ENCODE results near the gene PLEKHA3. TPM values are rescaled to one million over a fixed set of nuclear protein-coding genes. Genes with fewer than 3 reads are reported as not detected.

The PLEKHA3 gene
- total and polyA plus RNA-seq, 5 donors from 2014 or later = 26.4 to 39.0 (median 28.2) TPM

- H3K4me1 ChIP-seq (ENCODE audit: control insufficient read depth, insufficient read depth, low read length, poor library complexity, severe bottlenecking) = peaks cover 11% of the 10 kb centered on the region
- no peaks in the 10 kb centered on the region for H3K9me3 ChIP-seq (ENCODE audit: control insufficient read depth in 2 of 2, low read length in 2 of 2)
- no peak overlapping the region for H3K4me3 ChIP-seq (ENCODE audit: low read depth, low read length)
- H3K36me3 ChIP-seq (ENCODE audit: control insufficient read depth, insufficient read depth, low read length) = peaks cover 19% of the 10 kb centered on the region
- H3K4me1 Mint-ChIP-seq = peaks cover 12 to 18% (median 14%) of the 10 kb centered on the region in 4 donors
- DNase-seq (no peak), ATAC-seq (ENCODE audit: low read depth in 2 of 2) (no peak)
- H3K27ac Mint-ChIP-seq = no peak overlapping the region
- peaks cover 9% of the 10 kb centered on the region for H3K36me3 Mint-ChIP-seq
- H3K27me3 Mint-ChIP-seq = no peaks in the 10 kb centered on the region
- H3K9me3 Mint-ChIP-seq = peaks cover 0 to 1% (median 0%) of the 10 kb centered on the region in 7 donors
- H3K27ac ChIP-seq (ENCODE audit: insufficient read depth, low read length, poor library complexity, severe bottlenecking) = no peak overlapping the region
- H3K4me3 Mint-ChIP-seq = no peak overlapping the region
- H3K27me3 ChIP-seq (ENCODE audit: control insufficient read depth, insufficient read depth, low read length) = no peaks in the 10 kb centered on the region
Observed at GRCh38 chr2:178512484-178512883, 32.2 kb downstream of the PLEKHA3 start.

GRCh38 chr2:178513876-178514275 is 33.6 kb downstream of the PLEKHA3 start:
- H3K36me3 Mint-ChIP-seq = peaks cover 9% of the 10 kb centered on the region

GRCh38 chr2:178514664-178515063 is 34.4 kb downstream of the PLEKHA3 start:
- Mint-ChIP-seq H3K27me3 (no peaks in the 10 kb centered on the region), H3K27ac (peak overlapping the region in 1 of 3 donors; percentile 53), H3K4me3 (no peak overlapping the region), H3K36me3 (peaks cover 6% of the 10 kb centered on the region), H3K9me3 (peaks cover 0 to 1% (median 0%) of the 10 kb centered on the region in 7 donors), H3K4me1 (peaks cover 12 to 18% (median 15%) of the 10 kb centered on the region in 4 donors)
- DNase-seq (peak in 1 of 3 donors; percentile 70), ATAC-seq (ENCODE audit: low read depth in 2 of 2) (peak; percentile 47 to 58)
- Histone ChIP-seq H3K36me3 (ENCODE audit: control insufficient read depth, insufficient read depth, low read length) (peaks cover 12% of the 10 kb centered on the region), H3K4me1 (ENCODE audit: control insufficient read depth, insufficient read depth, low read length, poor library complexity, severe bottlenecking) (peaks cover 11% of the 10 kb centered on the region), H3K9me3 (ENCODE audit: control insufficient read depth in 2 of 2, low read length in 2 of 2) (no peaks in the 10 kb centered on the region), H3K4me3 (ENCODE audit: low read depth, low read length) (no peak overlapping the region), H3K27ac (ENCODE audit: insufficient read depth, low read length, poor library complexity, severe bottlenecking) (no peak overlapping the region), H3K27me3 (ENCODE audit: control insufficient read depth, insufficient read depth, low read length) (no peaks in the 10 kb centered on the region)

More at GRCh38 chr2:178513876-178514275, 33.6 kb downstream of the PLEKHA3 start:
- Mint-ChIP-seq H3K27me3 (no peaks in the 10 kb centered on the region), H3K27ac (no peak overlapping the region), H3K9me3 (peaks cover 0 to 1% (median 0%) of the 10 kb centered on the region in 7 donors), H3K4me3 (no peak overlapping the region), H3K4me1 (peaks cover 12 to 16% (median 14%) of the 10 kb centered on the region in 4 donors)
- Histone ChIP-seq H3K9me3 (ENCODE audit: control insufficient read depth in 2 of 2, low read length in 2 of 2) (no peaks in the 10 kb centered on the region), H3K4me1 (ENCODE audit: control insufficient read depth, insufficient read depth, low read length, poor library complexity, severe bottlenecking) (peaks cover 11% of the 10 kb centered on the region), H3K36me3 (ENCODE audit: control insufficient read depth, insufficient read depth, low read length) (peaks cover 17% of the 10 kb centered on the region), H3K4me3 (ENCODE audit: low read depth, low read length) (no peak overlapping the region), H3K27ac (ENCODE audit: insufficient read depth, low read length, poor library complexity, severe bottlenecking) (no peak overlapping the region), H3K27me3 (ENCODE audit: control insufficient read depth, insufficient read depth, low read length) (no peaks in the 10 kb centered on the region)
- ATAC-seq (ENCODE audit: low read depth in 2 of 2) = no peak
- DNase-seq = no peak

- no peak overlapping the region for H3K4me3 ChIP-seq (ENCODE audit: low read depth, low read length)
- Mint-ChIP-seq H3K36me3 (no peaks in the 10 kb centered on the region), H3K27ac (no peak overlapping the region), H3K9me3 (peaks cover 0 to 3% (median 0%) of the 10 kb centered on the region in 7 donors), H3K27me3 (no peaks in the 10 kb centered on the region), H3K4me3 (no peak overlapping the region), H3K4me1 (peaks cover 18 to 39% (median 25%) of the 10 kb centered on the region in 4 donors)
- H3K36me3 ChIP-seq (ENCODE audit: control insufficient read depth, insufficient read depth, low read length) = peaks cover 3% of the 10 kb centered on the region
- no peak overlapping the region for H3K27ac ChIP-seq (ENCODE audit: insufficient read depth, low read length, poor library complexity, severe bottlenecking)
- DNase-seq = no peak
- no peak for ATAC-seq (ENCODE audit: low read depth in 2 of 2)
- H3K27me3 ChIP-seq (ENCODE audit: control insufficient read depth, insufficient read depth, low read length) = no peaks in the 10 kb centered on the region
- H3K9me3 ChIP-seq (ENCODE audit: control insufficient read depth in 2 of 2, low read length in 2 of 2) = no peaks in the 10 kb centered on the region
- peaks cover 11% of the 10 kb centered on the region for H3K4me1 ChIP-seq (ENCODE audit: control insufficient read depth, insufficient read depth, low read length, poor library complexity, severe bottlenecking)
Observed at GRCh38 chr2:178517496-178517895, 37.2 kb downstream of the PLEKHA3 start.

GRCh38 chr2:178521304-178522150 is 41.3 kb downstream of the PLEKHA3 start:
- Mint-ChIP-seq H3K4me3 (peak overlapping the region; percentile 8 to 58 (median 34)), H3K4me1 (peaks cover 18 to 58% (median 32%) of the 10 kb centered on the region in 4 donors), H3K27me3 (no peaks in the 10 kb centered on the region), H3K36me3 (peaks cover 5% of the 10 kb centered on the region), H3K9me3 (peaks cover 0 to 3% (median 0%) of the 10 kb centered on the region in 7 donors), H3K27ac (peak overlapping the region in 2 of 3 donors; percentile 31 to 77)
- H3K9me3 ChIP-seq (ENCODE audit: control insufficient read depth in 2 of 2, low read length in 2 of 2) = no peaks in the 10 kb centered on the region
- peaks cover 12% of the 10 kb centered on the region for H3K4me1 ChIP-seq (ENCODE audit: control insufficient read depth, insufficient read depth, low read length, poor library complexity, severe bottlenecking)
- H3K27me3 ChIP-seq (ENCODE audit: control insufficient read depth, insufficient read depth, low read length) = no peaks in the 10 kb centered on the region
- H3K36me3 ChIP-seq (ENCODE audit: control insufficient read depth, insufficient read depth, low read length) = peaks cover under 1% of the 10 kb centered on the region
- peak overlapping the region; percentile 45 for H3K4me3 ChIP-seq (ENCODE audit: low read depth, low read length)
- peak overlapping the region; percentile 50 for H3K27ac ChIP-seq (ENCODE audit: insufficient read depth, low read length, poor library complexity, severe bottlenecking)
- DNase-seq (peak in 2 of 3 donors; percentile 8 to 45), ATAC-seq (ENCODE audit: low read depth in 2 of 2) (no peak)

GRCh38 chr2:178522950-178523595 is 42.8 kb downstream of the PLEKHA3 start:
- peak overlapping the region; percentile 82 to 95 (median 93) for H3K4me3 Mint-ChIP-seq
- H3K27ac Mint-ChIP-seq = peak overlapping the region; percentile 84 to 95 (median 92)
- DNase-seq (peak; percentile 71 to 91 (median 82)), ATAC-seq (ENCODE audit: low read depth in 2 of 2) (peak; percentile 95 to 98)
- H3K9me3 ChIP-seq (ENCODE audit: control insufficient read depth in 2 of 2, low read length in 2 of 2) = no peaks in the 10 kb centered on the region
- H3K4me3 ChIP-seq (ENCODE audit: low read depth, low read length) = peak overlapping the region; percentile 95
- H3K27ac ChIP-seq (ENCODE audit: insufficient read depth, low read length, poor library complexity, severe bottlenecking) = peak overlapping the region; percentile 67
- peaks cover 18 to 65% (median 39%) of the 10 kb centered on the region in 4 donors for H3K4me1 Mint-ChIP-seq
- H3K9me3 Mint-ChIP-seq = peaks cover 0 to 3% (median 0%) of the 10 kb centered on the region in 7 donors
- H3K4me1 ChIP-seq (ENCODE audit: control insufficient read depth, insufficient read depth, low read length, poor library complexity, severe bottlenecking) = peaks cover 12% of the 10 kb centered on the region
- no peaks in the 10 kb centered on the region for H3K27me3 ChIP-seq (ENCODE audit: control insufficient read depth, insufficient read depth, low read length)
- no peaks in the 10 kb centered on the region for H3K27me3 Mint-ChIP-seq
- peaks cover 16% of the 10 kb centered on the region for H3K36me3 Mint-ChIP-seq
- peaks cover 10% of the 10 kb centered on the region for H3K36me3 ChIP-seq (ENCODE audit: control insufficient read depth, insufficient read depth, low read length)

GRCh38 chr2:178523596-178524134 is 43.4 kb downstream of the PLEKHA3 start:
- Mint-ChIP-seq H3K4me1 (peaks cover 18 to 68% (median 42%) of the 10 kb centered on the region in 4 donors), H3K9me3 (peaks cover 0 to 5% (median 0%) of the 10 kb centered on the region in 7 donors), H3K4me3 (peak overlapping the region; percentile 82 to 95 (median 93)), H3K36me3 (peaks cover 22% of the 10 kb centered on the region), H3K27ac (peak overlapping the region; percentile 84 to 95 (median 92)), H3K27me3 (no peaks in the 10 kb centered on the region)
- DNase-seq (no peak), ATAC-seq (ENCODE audit: low read depth in 2 of 2) (no peak)
- H3K27ac ChIP-seq (ENCODE audit: insufficient read depth, low read length, poor library complexity, severe bottlenecking) = peak overlapping the region; percentile 67
- peak overlapping the region; percentile 95 for H3K4me3 ChIP-seq (ENCODE audit: low read depth, low read length)
- H3K36me3 ChIP-seq (ENCODE audit: control insufficient read depth, insufficient read depth, low read length) = peaks cover 16% of the 10 kb centered on the region
- no peaks in the 10 kb centered on the region for H3K9me3 ChIP-seq (ENCODE audit: control insufficient read depth in 2 of 2, low read length in 2 of 2)
- peaks cover 12% of the 10 kb centered on the region for H3K4me1 ChIP-seq (ENCODE audit: control insufficient read depth, insufficient read depth, low read length, poor library complexity, severe bottlenecking)
- H3K27me3 ChIP-seq (ENCODE audit: control insufficient read depth, insufficient read depth, low read length) = no peaks in the 10 kb centered on the region
